Muscle of back (tissue), 11 donors: ENCODE data around the gene MMP15. TPM values are rescaled to one million over a fixed set of nuclear protein-coding genes. Genes with fewer than 3 reads are reported as not detected.
"Not testable (repeated sequence)": the region's sequence is repeated elsewhere in the genome, so short reads cannot be mapped to it uniquely, and the experiment has no call there.

Experiments
- DNase-seq, 3 donors: peaks; one replicate each; pipeline versions ENCODE4 v3.0.0 to v3.0.0-alpha.2; 2013
- polyA plus RNA-seq, 10 donors: library from polyadenylated mRNA; unstranded; fragments of 120-200 nt; gene quantifications; one replicate each; pipeline ENCODE4 v1.2.1, GENCODE V29; 2013; ENCODE audit not compliant: insufficient read length in 10 of 10

MMP15 gene
- polyA plus RNA-seq, 10 donors: 17.1 to 32.4 (median 23.8) TPM

- DNase-seq: no peak
These were observed 29.7 kb upstream of the MMP15 start for GRCh38 chr16:57995721-57996405.

GRCh38 chr16:57996406-57997175 lies 29.0 kb upstream of the MMP15 start:
- DNase-seq: no peak

- DNase-seq: no peak
These were observed 28.4 kb upstream of the MMP15 start for GRCh38 chr16:57997176-57997527.

GRCh38 chr16:57997528-57998265 lies 27.9 kb upstream of the MMP15 start:
- DNase-seq: no peak

- DNase-seq: no peak
These were observed 27.1 kb upstream of the MMP15 start for GRCh38 chr16:57998486-57998885.

GRCh38 chr16:57998992-57999365 lies 26.6 kb upstream of the MMP15 start:
- DNase-seq: no peak

- peak in 1 of 3 donors; percentile 58 for DNase-seq
These were observed 26.1 kb upstream of the MMP15 start for GRCh38 chr16:57999366-57999970.

GRCh38 chr16:57999971-58000705 lies 25.4 kb upstream of the MMP15 start, which contains the start of gene ZNF319:
TSS of gene ZNF319 (minus strand) at chr16:58000672. CDS start at chr16:57998265, 2,407 bp downstream.
- DNase-seq: peak in 1 of 3 donors; percentile 37

- peak; percentile 82 to 94 (median 92) for DNase-seq
These were observed 24.6 kb upstream of the MMP15 start, which contains the start of gene USB1 for GRCh38 chr16:58000706-58001676. TSS of gene USB1 (plus strand) at chr16:58001407. CDS start at chr16:58001484, 77 bp downstream.

GRCh38 chr16:58001781-58002415 lies 23.7 kb upstream of the MMP15 start:
- no peak for DNase-seq

- DNase-seq: no peak
These were observed 23.1 kb upstream of the MMP15 start for GRCh38 chr16:58002416-58002800.

GRCh38 chr16:58002936-58003335 lies 22.6 kb upstream of the MMP15 start:
- no peak for DNase-seq

- DNase-seq: not testable (repeated sequence)
These were observed 20.8 kb upstream of the MMP15 start for GRCh38 chr16:58004736-58005135.

GRCh38 chr16:58009856-58010416 lies 15.6 kb upstream of the MMP15 start:
- no peak for DNase-seq

- no peak for DNase-seq
These were observed 14.7 kb upstream of the MMP15 start for GRCh38 chr16:58010886-58011285.

GRCh38 chr16:58011652-58012051 lies 13.9 kb upstream of the MMP15 start:
- DNase-seq: no peak

GRCh38 chr16:58012481-58012880 lies 13.1 kb upstream of the MMP15 start:
- no peak for DNase-seq

GRCh38 chr16:58013201-58013956 lies 12.2 kb upstream of the MMP15 start:
- DNase-seq: no peak
